ENCODE results near the gene METTL8. TPM values are rescaled to one million over a fixed set of nuclear protein-coding genes. Genes with fewer than 3 reads are reported as not detected.
"Not testable (repeated sequence)": the region's sequence is repeated elsewhere in the genome, so short reads cannot be mapped to it uniquely, and the experiment has no call there.

Gene METTL8
- total RNA-seq, 2 experiments from 2014 or later, result 20.4 to 33.7 TPM

DNA sequence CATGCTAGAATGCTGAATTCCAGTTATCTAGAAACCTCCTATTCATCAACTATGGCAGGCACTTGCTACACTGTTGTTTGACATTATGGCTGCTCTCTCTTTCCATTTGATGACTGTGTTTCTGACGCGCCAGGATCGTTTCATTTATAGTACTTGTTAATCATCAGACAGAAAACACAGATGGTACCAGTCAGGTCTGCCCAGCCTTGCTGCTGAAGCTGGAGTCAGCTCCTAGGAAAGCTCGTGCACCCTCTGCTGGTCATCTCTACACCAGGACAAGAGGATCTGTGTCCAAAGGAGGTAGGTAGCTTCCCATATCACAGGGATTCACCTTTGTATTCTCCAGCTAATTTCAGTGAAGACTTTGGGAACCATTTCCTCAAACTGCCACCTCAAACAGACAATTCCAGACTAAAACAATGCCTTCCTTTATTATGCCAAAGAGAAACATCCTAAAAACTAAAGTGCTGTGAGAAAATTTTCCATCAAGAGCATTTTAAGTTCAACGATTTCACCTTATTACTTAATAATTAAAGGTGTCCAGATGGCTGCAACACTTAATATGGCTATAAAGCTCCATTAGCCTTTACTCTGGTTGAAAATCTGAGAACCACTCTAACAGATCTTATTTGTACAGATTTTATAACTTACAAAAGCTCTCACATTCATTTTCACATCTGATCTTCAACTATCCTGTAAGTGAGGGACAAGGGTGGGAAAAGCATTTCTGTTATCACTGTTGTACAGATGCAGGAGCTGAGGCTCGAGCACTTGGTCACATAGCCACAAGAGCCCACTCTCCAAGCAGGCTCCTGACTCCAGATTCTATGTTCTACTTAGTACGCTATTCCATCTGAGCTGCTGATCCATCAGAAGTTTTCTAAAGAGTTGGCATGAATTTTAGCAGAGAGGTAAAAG lies 17.5 kb downstream of the METTL8 start:
- peak; percentile 89 for DNase-seq
- peaks cover 21% of the 10 kb centered on the region for H3K36me3 Mint-ChIP-seq
- H3K4me1 Mint-ChIP-seq, result peaks cover 27% of the 10 kb centered on the region
- no peaks in the 10 kb centered on the region for H3K9me3 Mint-ChIP-seq (ENCODE audit: low read depth)
- H3K27ac Mint-ChIP-seq, result peak overlapping the region; percentile 61
- H3K27me3 Mint-ChIP-seq, result no peaks in the 10 kb centered on the region
- peak; percentile 95 for ATAC-seq
- CTCF ChIA-PET, result interaction anchor here (0.6 to 3.7 kb wide), 19 partner anchors 10 to 531 kb away, joined by 3 to 40 read pairs (median 4); partner anchors contain the start of genes DCAF17, GORASP2, METTL8 and TLK1
- H3K4me3 Mint-ChIP-seq, result no peak overlapping the region

DNA sequence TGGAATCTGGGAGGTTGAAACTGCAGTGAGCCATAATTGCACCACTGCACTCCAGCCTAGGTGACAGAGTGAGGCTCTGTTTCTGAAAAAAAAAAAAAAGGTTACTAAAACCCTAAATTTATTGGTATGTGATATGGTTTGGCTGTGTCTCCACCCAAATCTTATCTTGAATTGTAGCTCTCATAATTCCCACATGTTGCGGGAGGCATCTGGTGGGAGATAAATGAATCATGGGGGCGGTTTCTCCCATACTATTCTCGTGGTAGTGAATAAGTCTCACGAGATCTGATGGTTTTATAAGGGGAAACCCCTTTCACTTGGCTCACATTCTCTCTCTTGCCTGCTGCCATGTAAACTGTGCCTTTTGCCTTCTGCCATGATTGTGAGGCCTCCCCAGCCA lies 19.1 kb downstream of the METTL8 start:
- H3K36me3 Mint-ChIP-seq, result peaks cover 15% of the 10 kb centered on the region
- H3K27ac Mint-ChIP-seq, result peak overlapping the region; percentile 19
- CTCF ChIA-PET, result interaction anchor here (0.7 to 3.7 kb wide), 5 partner anchors 18 to 328 kb away, joined by 3 to 24 read pairs (median 3); partner anchors contain the start of genes DCAF17 and METTL8
- H3K9me3 Mint-ChIP-seq (ENCODE audit: low read depth); ATAC-seq; H3K27me3 Mint-ChIP-seq; H3K4me3 Mint-ChIP-seq; DNase-seq: not testable (repeated sequence)
- peaks cover 24% of the 10 kb centered on the region for H3K4me1 Mint-ChIP-seq

DNA sequence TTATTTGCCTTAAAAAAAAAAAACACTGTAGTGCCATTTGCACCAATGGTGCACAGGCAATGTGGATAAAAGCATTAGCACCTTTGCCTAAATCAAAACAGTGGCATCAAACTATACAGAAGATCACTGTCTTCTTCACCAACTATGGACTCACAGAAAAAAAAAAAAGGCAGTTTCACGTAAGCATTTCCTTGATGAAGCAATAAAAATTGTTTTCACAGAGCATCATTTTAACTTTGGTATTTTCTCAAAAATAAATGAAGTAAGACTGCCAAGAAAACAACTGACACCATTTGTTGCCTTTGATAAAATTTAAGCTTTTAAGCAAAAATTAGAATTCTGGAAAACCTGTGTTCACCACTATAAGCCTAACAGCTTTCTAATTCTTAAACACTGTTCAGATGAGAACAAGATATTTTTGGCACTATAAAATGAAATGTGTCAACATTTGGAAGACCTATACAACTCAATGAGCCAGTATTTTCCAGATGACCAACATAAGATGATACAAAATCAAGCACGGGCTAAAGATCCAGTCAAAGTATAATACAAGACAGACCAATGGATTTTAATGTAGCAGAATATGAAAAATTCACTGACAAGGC lies 21.1 kb downstream of the METTL8 start:
- CTCF ChIA-PET, result no interaction called here

DNA sequence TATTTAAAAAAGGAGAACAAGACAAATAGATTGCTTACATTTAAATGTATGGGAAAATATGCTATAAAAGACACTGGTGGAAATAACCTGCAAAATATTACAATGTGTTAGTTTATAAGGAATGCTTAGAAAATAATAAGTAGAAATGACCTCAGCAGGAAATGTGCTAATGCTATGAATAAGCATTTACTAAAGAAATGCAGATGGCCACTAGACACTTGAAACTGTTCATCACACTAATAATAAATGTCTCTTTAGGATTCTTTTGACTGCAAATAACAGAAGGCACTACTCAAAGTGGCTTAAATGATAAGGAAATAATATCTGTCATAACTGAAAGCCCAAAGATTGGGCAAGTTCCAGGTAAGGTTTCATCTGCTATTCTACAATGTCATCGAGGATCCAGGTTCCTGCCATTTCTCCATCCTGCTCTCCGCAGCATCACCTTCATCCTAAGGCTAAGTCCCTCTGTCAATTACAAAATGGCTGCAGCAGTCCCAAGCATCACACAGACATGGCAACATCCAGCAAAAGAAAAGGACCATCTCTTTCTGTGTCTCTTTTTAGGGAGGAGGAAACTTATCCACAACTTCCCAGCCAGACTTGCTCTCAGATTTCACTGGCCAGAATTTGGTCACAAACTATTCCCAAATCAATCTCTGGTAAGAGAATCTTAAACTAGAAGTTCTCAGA lies 21.9 kb downstream of the METTL8 start:
- H3K9me3 Mint-ChIP-seq (ENCODE audit: low read depth), result peaks cover 1% of the 10 kb centered on the region
- peaks cover 38% of the 10 kb centered on the region for H3K4me1 Mint-ChIP-seq
- H3K36me3 Mint-ChIP-seq, result peaks cover 10% of the 10 kb centered on the region
- ATAC-seq (no peak), DNase-seq (no peak)
- H3K27me3 Mint-ChIP-seq, result no peaks in the 10 kb centered on the region
- H3K27ac Mint-ChIP-seq, result no peak overlapping the region
- H3K4me3 Mint-ChIP-seq, result no peak overlapping the region
- CTCF ChIA-PET, result no interaction called here

More for the DNA sequence above, 21.1 kb downstream of the METTL8 start:
- Mint-ChIP-seq H3K9me3 (ENCODE audit: low read depth) (no peaks in the 10 kb centered on the region), H3K27ac (no peak overlapping the region), H3K36me3 (peaks cover 10% of the 10 kb centered on the region), H3K27me3 (no peaks in the 10 kb centered on the region), H3K4me3 (no peak overlapping the region), H3K4me1 (peaks cover 30% of the 10 kb centered on the region)
- DNase-seq, result no peak
- no peak for ATAC-seq

- Mint-ChIP-seq H3K4me1 (peaks cover 40% of the 10 kb centered on the region), H3K4me3 (no peak overlapping the region), H3K9me3 (ENCODE audit: low read depth) (peaks cover 3% of the 10 kb centered on the region), H3K27ac (no peak overlapping the region), H3K27me3 (no peaks in the 10 kb centered on the region), H3K36me3 (peaks cover 13% of the 10 kb centered on the region)
- CTCF ChIA-PET, result no interaction called here
- ATAC-seq (no peak), DNase-seq (no peak)
Observed at GRCh38 chr2:171411214-171411613, 22.6 kb downstream of the METTL8 start.

DNA sequence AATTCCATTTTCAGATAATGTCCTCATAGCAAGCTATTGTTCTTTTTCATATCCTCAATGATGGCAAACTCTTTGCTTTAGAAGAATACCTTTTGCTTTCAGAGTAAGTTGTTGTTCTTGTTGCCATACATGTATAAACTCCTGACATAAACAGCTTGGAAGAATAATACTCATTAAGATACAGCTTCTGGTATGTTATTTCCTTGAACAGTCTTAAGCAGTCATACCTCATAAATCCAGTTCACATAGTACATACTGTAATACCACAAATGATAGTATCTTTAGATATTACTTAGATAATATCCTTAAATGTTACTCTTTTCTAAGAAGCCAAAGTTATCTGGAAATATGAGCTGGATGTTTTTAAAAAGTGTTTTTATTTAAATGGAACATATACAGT lies 23.2 kb downstream of the METTL8 start:
- peaks cover 38% of the 10 kb centered on the region for H3K4me1 Mint-ChIP-seq
- ATAC-seq, result no peak
- peaks cover 16% of the 10 kb centered on the region for H3K36me3 Mint-ChIP-seq
- peaks cover 3% of the 10 kb centered on the region for H3K9me3 Mint-ChIP-seq (ENCODE audit: low read depth)
- DNase-seq, result no peak
- H3K4me3 Mint-ChIP-seq, result no peak overlapping the region
- CTCF ChIA-PET, result interaction anchor here (0.7 kb wide), 1 partner anchor 11 kb away, joined by 3 read pairs; no protein-coding TSS in a partner anchor
- H3K27me3 Mint-ChIP-seq, result no peaks in the 10 kb centered on the region
- no peak overlapping the region for H3K27ac Mint-ChIP-seq

- ATAC-seq (no peak), DNase-seq (no peak)
- H3K4me3 Mint-ChIP-seq, result no peak overlapping the region
- H3K36me3 Mint-ChIP-seq, result peaks cover 20% of the 10 kb centered on the region
- peaks cover 41% of the 10 kb centered on the region for H3K4me1 Mint-ChIP-seq
- no peaks in the 10 kb centered on the region for H3K27me3 Mint-ChIP-seq
- peaks cover 3% of the 10 kb centered on the region for H3K9me3 Mint-ChIP-seq (ENCODE audit: low read depth)
- CTCF ChIA-PET, result interaction anchor here (0.7 kb wide), 1 partner anchor 11 kb away, joined by 3 read pairs; no protein-coding TSS in a partner anchor
- H3K27ac Mint-ChIP-seq, result no peak overlapping the region
Observed at GRCh38 chr2:171410101-171410500, 23.7 kb downstream of the METTL8 start.

DNA sequence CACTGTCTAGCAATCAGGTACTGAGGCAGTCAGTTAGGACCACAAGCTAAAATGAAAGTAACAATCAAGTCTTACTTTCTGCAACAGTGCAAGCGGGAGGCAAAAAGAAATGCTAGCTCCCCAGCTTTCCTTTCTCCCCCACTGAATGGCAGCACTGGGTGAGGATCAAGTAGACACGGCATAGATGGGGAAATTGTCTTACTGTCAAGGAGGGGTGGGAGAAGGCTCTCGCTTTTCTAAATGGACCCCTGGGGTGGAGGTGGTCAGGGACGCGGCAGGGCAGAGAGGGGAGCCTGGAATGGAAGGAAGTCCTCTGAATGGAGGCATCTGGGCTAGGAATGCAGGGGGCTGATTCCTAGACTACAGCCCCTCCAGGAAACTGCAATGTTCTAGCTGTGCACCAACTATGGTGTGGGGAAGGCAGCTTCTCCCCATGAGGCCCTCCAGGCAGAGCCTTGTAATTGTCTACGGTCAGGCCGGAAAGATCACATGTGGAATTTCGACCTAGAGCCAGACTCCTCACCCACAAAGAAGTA lies 24.3 kb downstream of the METTL8 start:
- peaks cover 3% of the 10 kb centered on the region for H3K9me3 Mint-ChIP-seq (ENCODE audit: low read depth)

DNA sequence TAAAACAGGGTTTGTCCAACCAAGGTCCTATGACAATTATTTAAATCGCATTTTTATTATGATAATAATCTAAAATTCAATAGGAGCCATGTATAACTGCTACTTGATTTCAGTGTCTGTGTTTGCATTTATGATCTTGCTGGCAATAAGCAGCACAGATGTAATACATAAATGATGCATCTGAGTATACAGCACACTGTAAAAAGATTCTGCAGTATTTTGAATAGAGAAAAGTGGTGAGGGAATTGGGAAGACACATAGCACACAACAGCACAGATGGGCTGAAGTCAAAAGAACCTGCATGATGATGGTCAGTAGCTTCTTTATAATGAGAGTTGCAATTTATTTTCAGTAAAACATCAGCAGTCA lies 26.1 kb downstream of the METTL8 start:
- peaks cover 51% of the 10 kb centered on the region for H3K4me1 Mint-ChIP-seq
- no peak overlapping the region for H3K27ac Mint-ChIP-seq
- no peak overlapping the region for H3K4me3 Mint-ChIP-seq

More for the DNA sequence above, 24.3 kb downstream of the METTL8 start:
- Mint-ChIP-seq H3K27ac (peak overlapping the region; percentile 58), H3K36me3 (peaks cover 21% of the 10 kb centered on the region), H3K4me3 (peak overlapping the region; percentile 56), H3K27me3 (no peaks in the 10 kb centered on the region), H3K4me1 (peaks cover 42% of the 10 kb centered on the region)
- ATAC-seq (peak; percentile 63), DNase-seq (no peak)
- CTCF ChIA-PET, result interaction anchor here (0.5 kb wide), 1 partner anchor 159 kb away, joined by 3 read pairs; no protein-coding TSS in a partner anchor

DNA sequence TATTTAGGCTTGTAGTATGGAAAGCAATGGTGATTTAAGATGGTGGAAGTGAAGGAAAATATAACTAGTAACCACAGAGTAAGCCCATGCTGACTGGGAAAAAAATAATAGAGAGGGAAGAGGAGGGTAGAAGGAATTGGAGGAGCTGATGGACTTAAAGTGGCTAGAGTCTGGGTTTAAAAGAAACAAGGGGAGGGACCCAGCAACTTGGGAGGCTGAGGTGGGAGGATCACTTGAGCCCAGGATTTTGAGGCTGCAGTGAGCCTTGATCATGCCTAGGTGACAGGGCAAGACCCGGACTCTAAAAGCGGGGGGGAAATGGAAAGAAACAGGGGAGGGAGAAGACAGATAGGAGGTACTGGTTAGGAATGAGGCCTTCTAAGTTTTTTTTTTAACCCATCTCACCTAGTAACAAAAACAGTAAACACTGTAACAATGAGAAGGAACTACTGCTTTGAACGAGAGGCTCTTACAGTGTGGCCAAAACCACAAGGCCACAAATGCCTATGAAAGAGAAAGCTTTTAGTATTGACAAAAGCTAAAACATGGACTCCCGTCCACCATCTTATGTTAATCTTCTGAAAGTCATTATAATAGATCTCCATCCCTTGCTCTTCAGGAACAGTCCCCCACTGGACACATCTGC lies 26.6 kb downstream of the METTL8 start:
- H3K36me3 Mint-ChIP-seq, result peaks cover 30% of the 10 kb centered on the region
- H3K9me3 Mint-ChIP-seq (ENCODE audit: low read depth), result peaks cover 4% of the 10 kb centered on the region
- peaks cover 51% of the 10 kb centered on the region for H3K4me1 Mint-ChIP-seq
- H3K4me3 Mint-ChIP-seq, result no peak overlapping the region
- DNase-seq, result peak; percentile 56
- no peaks in the 10 kb centered on the region for H3K27me3 Mint-ChIP-seq
- peak; percentile 69 for ATAC-seq
- no peak overlapping the region for H3K27ac Mint-ChIP-seq
- CTCF ChIA-PET, result no interaction called here

More for the DNA sequence above, 26.1 kb downstream of the METTL8 start:
- DNase-seq, result no peak
- peaks cover 28% of the 10 kb centered on the region for H3K36me3 Mint-ChIP-seq
- H3K9me3 Mint-ChIP-seq (ENCODE audit: low read depth), result peaks cover 3% of the 10 kb centered on the region
- CTCF ChIA-PET, result interaction anchor here (0.7 to 1.2 kb wide), 3 partner anchors 9 to 73 kb away, joined by 3 to 4 read pairs (median 3); no protein-coding TSS in a partner anchor
- no peaks in the 10 kb centered on the region for H3K27me3 Mint-ChIP-seq
- ATAC-seq, result no peak

GRCh38 chr2:171406044-171406443 lies 27.7 kb downstream of the METTL8 start:
- ATAC-seq, result no peak

GRCh38 chr2:171405546-171405945 lies 28.2 kb downstream of the METTL8 start:
- Mint-ChIP-seq H3K4me1 (peaks cover 47% of the 10 kb centered on the region), H3K4me3 (no peak overlapping the region), H3K27me3 (no peaks in the 10 kb centered on the region), H3K27ac (no peak overlapping the region), H3K9me3 (ENCODE audit: low read depth) (peaks cover 9% of the 10 kb centered on the region), H3K36me3 (peaks cover 42% of the 10 kb centered on the region)
- ATAC-seq, result no peak
- CTCF ChIA-PET, result interaction anchor here (1.1 kb wide), 1 partner anchor 11 kb away, joined by 3 read pairs; no protein-coding TSS in a partner anchor
- no peak for DNase-seq

More at GRCh38 chr2:171406044-171406443, 27.7 kb downstream of the METTL8 start:
- H3K4me1 Mint-ChIP-seq, result peaks cover 47% of the 10 kb centered on the region
- H3K36me3 Mint-ChIP-seq, result peaks cover 38% of the 10 kb centered on the region
- DNase-seq, result no peak
- H3K9me3 Mint-ChIP-seq (ENCODE audit: low read depth), result peaks cover 9% of the 10 kb centered on the region
- H3K27me3 Mint-ChIP-seq, result no peaks in the 10 kb centered on the region
- H3K27ac Mint-ChIP-seq, result no peak overlapping the region
- CTCF ChIA-PET, result interaction anchor here (1.1 kb wide), 1 partner anchor 10 kb away, joined by 3 read pairs; no protein-coding TSS in a partner anchor
- no peak overlapping the region for H3K4me3 Mint-ChIP-seq

Data from activated CD8-positive, alpha-beta memory T cell treated with anti-CD3 and anti-CD28 coated beads, Interleukin-2, amount 10 ng/mL, durations not matched to agents 7 days and 5 days (primary cell).